HepG2 (cell line): ENCODE results near the gene GRAMD4. TPM values are rescaled to one million over a fixed set of nuclear protein-coding genes. Genes with fewer than 3 reads are reported as not detected.

Experiments
- ATAC-seq: fragments of 200-7000 bp; cut with Tn5 transposase; 3 replicates; pipeline ENCODE4 v1.9.1; 2020; ENCODE audit warnings: mild to moderate bottlenecking, moderate library complexity
- BruUV-seq: library from RNA; stranded (reverse); fragments of 400-500 nt; replicated peaks from 2 replicates; lab custom pipeline; 2021; lab: Mats Ljungman, UMichigan
- CTCF ChIA-PET: fragments of 300-600 bp; formaldehyde crosslinking; extraction: SDS; loops from one replicate; lab custom pipeline; 2021; ENCODE audit warnings: low total read pairs, inconsistent platforms, low intra/inter-chr PET ratio; lab: Yijun Ruan, JAX
- POLR2A ChIA-PET: fragments of 350-600 bp; sonication (Branson Sonifier 250); formaldehyde crosslinking; loops from one replicate; lab custom pipeline; 2020; ENCODE audit warnings: antibody characterized with exemption, inconsistent platforms; lab: Yijun Ruan, JAX
- DNase-seq: peaks from one replicate; pipeline ENCODE4 v3.0.0-alpha.2; 2015; ENCODE audit warnings: low spot score
- FAIRE-seq: peaks from 3 replicates; lab custom pipeline; 2011; peaks lifted over from hg19 to GRCh38; lab: Jason Lieb, UNC
- H2AFZ ChIP-seq: one replicate; pipeline ENCODE4 v1.6.1; 2011; ENCODE audit warnings: low read length, inconsistent platforms
- H3K27ac ChIP-seq: fragments of 300-600 bp; 3 replicates; pipeline ENCODE4 v1.8.0; 2011; ENCODE audit warnings: mixed run types, mild to moderate bottlenecking, mixed read lengths, low read length, inconsistent platforms; ENCODE audit not compliant: insufficient read depth; ENCODE audit errors: extremely low read length
- H3K27me3 ChIP-seq, 2 experiments: fragments of 200-600 bp in 1 of 2; 2 replicates in 1 of 2; 3 replicates in 1 of 2; pipeline versions ENCODE4 v1.6.0 to v1.8.0; 2011; ENCODE audit warnings: low read length in 2 of 2, mild to moderate bottlenecking in 2 of 2, moderate library complexity in 2 of 2, inconsistent platforms in 1 of 2; ENCODE audit not compliant: insufficient read depth in 2 of 2, control insufficient read depth in 1 of 2
- H3K36me3 ChIP-seq, 2 experiments: fragments of 200-600 bp in 1 of 2; replicated peaks in 1 of 2; 2 replicates in 1 of 2; 3 replicates in 1 of 2; pipeline versions ENCODE4 v1.5.1 to v1.8.0; 2011; ENCODE audit warnings: low read length in 2 of 2, inconsistent platforms in 1 of 2; ENCODE audit not compliant: insufficient read depth in 2 of 2, control insufficient read depth in 1 of 2
- H3K4me1 ChIP-seq: 2 replicates; pipeline ENCODE4 v1.5.1; 2012; ENCODE audit warnings: low read length, inconsistent platforms; ENCODE audit not compliant: insufficient read depth
- H3K4me2 ChIP-seq: 2 replicates; pipeline ENCODE4 v1.6.0; 2011; ENCODE audit warnings: low read depth, low read length, inconsistent platforms
- H3K4me3 ChIP-seq, 3 experiments: fragments of 200-600 bp in 1 of 3; sonication (generic), shearing (Covaris generic) in 1 of 3; replicated peaks in 1 of 3; 2 replicates each; pipeline ENCODE4 v1.5.1; 2011 to 2016; ENCODE audit warnings: low read length in 3 of 3, inconsistent platforms in 2 of 3, low read depth in 2 of 3, mild to moderate bottlenecking in 2 of 3, control low read depth in 1 of 3, mixed read lengths in 1 of 3; ENCODE audit not compliant: insufficient read depth in 1 of 3
- H3K79me2 ChIP-seq: one replicate; pipeline ENCODE4 v1.6.1; 2011; ENCODE audit warnings: low read length, inconsistent platforms; ENCODE audit not compliant: insufficient read depth
- H3K9ac ChIP-seq: 2 replicates; pipeline ENCODE4 v1.6.0; 2011; ENCODE audit warnings: mild to moderate bottlenecking, low read depth, low read length, inconsistent platforms; ENCODE audit not compliant: insufficient read depth
- H3K9me3 ChIP-seq: 2 replicates; pipeline ENCODE4 v1.5.1; 2012; ENCODE audit warnings: mild to moderate bottlenecking, low read length
- H4K20me1 ChIP-seq: 2 replicates; pipeline ENCODE4 v1.6.0; 2011; ENCODE audit warnings: inconsistent platforms, mild to moderate bottlenecking, low read length, moderate library complexity; ENCODE audit not compliant: insufficient read depth
- ADNP ChIP-seq: sonication (generic); formaldehyde crosslinking; IDR thresholded peaks from 2 replicates; pipeline ENCODE4 v1.4.0; 2020; ENCODE audit warnings: missing genetic modification reagents
- BHLHE40 ChIP-seq: IDR thresholded peaks from 2 replicates; pipeline ENCODE4 v1.6.1; 2011; ENCODE audit warnings: low read length, improper control_type of control experiment
- DRAP1 ChIP-seq: IDR thresholded peaks from 2 replicates; pipeline ENCODE4 v1.6.1; 2016; ENCODE audit warnings: missing genetic modification reagents, missing compliant biosample characterization
- ELF1 ChIP-seq: sonication (generic); formaldehyde crosslinking; IDR thresholded peaks from 2 replicates; pipeline ENCODE4 v1.4.0; 2020; ENCODE audit warnings: missing genetic modification reagents
- FIP1L1 ChIP-seq: fragments of 200-400 bp; formaldehyde crosslinking; IDR thresholded peaks from 2 replicates; pipeline ENCODE4 v1.6.1; 2018; ENCODE audit warnings: low read depth, mild to moderate bottlenecking, low read length, moderate library complexity, borderline replicate concordance; ENCODE audit not compliant: insufficient read depth
- HNRNPUL1 ChIP-seq: fragments of 200-400 bp; formaldehyde crosslinking; IDR thresholded peaks from 2 replicates; pipeline ENCODE4 v1.6.1; 2017; ENCODE audit warnings: low read depth, mild to moderate bottlenecking, low read length, moderate library complexity
- SCMH1 ChIP-seq: sonication (generic); formaldehyde crosslinking; IDR thresholded peaks from 2 replicates; pipeline ENCODE4 v1.9.0; 2021; ENCODE audit warnings: missing genetic modification reagents, mild to moderate bottlenecking, borderline replicate concordance
- SMC3 ChIP-seq: IDR thresholded peaks from 2 replicates; pipeline ENCODE4 v1.6.1; 2011; ENCODE audit warnings: low read length, improper control_type of control experiment
- TBL1XR1 ChIP-seq: fragments of 150-350 bp; IDR thresholded peaks from 2 replicates; pipeline ENCODE4 v1.6.1; 2014; ENCODE audit warnings: borderline replicate concordance, low read length; ENCODE audit not compliant: partially characterized antibody
- TCF12 ChIP-seq, 2 experiments: fragments of 450-650 bp in 1 of 2; sonication (generic) in 1 of 2; formaldehyde crosslinking in 1 of 2; IDR thresholded peaks; 2 replicates each; pipeline versions ENCODE4 v1.6.1 to v1.8.0; 2017 to 2022; ENCODE audit warnings: antibody characterized with exemption in 1 of 2, mild to moderate bottlenecking in 1 of 2, missing genetic modification reagents in 1 of 2, moderate library complexity in 1 of 2
- ZFY ChIP-seq: sonication (generic); formaldehyde crosslinking; IDR thresholded peaks from 2 replicates; pipeline ENCODE4 v1.4.0; 2020; ENCODE audit warnings: missing genetic modification reagents
- ZFYVE20 ChIP-seq: sonication (generic); formaldehyde crosslinking; IDR thresholded peaks from 2 replicates; pipeline ENCODE4 v1.8.0; 2023; ENCODE audit warnings: low read depth, mild to moderate bottlenecking, moderate library complexity, missing genetic modification reagents, borderline replicate concordance
- ZNF253 ChIP-seq: sonication (generic); formaldehyde crosslinking; IDR thresholded peaks from 2 replicates; pipeline ENCODE4 v1.8.0; 2022; ENCODE audit warnings: mild to moderate bottlenecking, missing genetic modification reagents, borderline replicate concordance
- ZNF646 ChIP-seq: sonication (generic); formaldehyde crosslinking; IDR thresholded peaks from 2 replicates; pipeline ENCODE4 v1.9.0; 2021; ENCODE audit warnings: mild to moderate bottlenecking, missing genetic modification reagents
- WGBS: methylation state at CpG from one replicate; pipeline ENCODE4 v1.1.6; 2017; ENCODE audit warnings: low lambda C conversion rate; 5-methylcytosine and 5-hydroxymethylcytosine counted together
- in situ Hi-C: cut with HindIII; loops from 2 replicates; pipeline ENCODE4 v1.10.0; 2017; ENCODE audit warnings: low pct_unique_long_range_greater_than_20kb; ENCODE audit not compliant: extremely low pct_ligation_motif_present
- intact Hi-C: fragments of 100-400 bp; cut with micrococcal nuclease; formaldehyde crosslinking; loops from one replicate; pipeline ENCODE4 v1.10.0; 2022; ENCODE audit not compliant: unreplicated experiment
- polyA plus RNA-seq, 8 experiments: library from polyadenylated mRNA; depleted of rRNA in 3 of 8; stranded (reverse) in 7 of 8; unstranded in 1 of 8; fragments of >200 nt; fragmentation: Illumina TruSeq in 4 of 8; extraction: Trizol in 4 of 8; gene quantifications; 2 replicates each; pipeline versions ENCODE4 v1.2.1 to v1.2.3, GENCODE V29; 2011 to 2016; ENCODE audit warnings: low read depth in 4 of 8, missing spikeins in 1 of 8, mixed read lengths in 1 of 8; ENCODE audit not compliant: insufficient read depth in 1 of 8
- total RNA-seq, 5 experiments: library from RNA; depleted of rRNA; stranded (reverse); fragments of >200 nt; fragmentation: Illumina TruSeq; extraction: Trizol; gene quantifications; 2 replicates each; pipeline ENCODE4 v1.2.3, GENCODE V29; 2016; ENCODE audit warnings: low read depth in 1 of 5
- TF ChIP-seq, protein P1 (sequence below): sonication (generic); formaldehyde crosslinking; IDR thresholded peaks from 2 replicates; pipeline ENCODE4 v1.5.1; 2020; ENCODE audit warnings: missing genetic modification reagents, mild to moderate bottlenecking, borderline replicate concordance

The GRAMD4 gene
- total and polyA plus RNA-seq, 2 of the 13 experiments (the other 11 are each of a cell fraction or from before 2014, with no cell fraction given) = 15.2 to 15.7 TPM

- H3K79me2 ChIP-seq = no peaks in the 10 kb centered on the region
- no peak overlapping the region for H2AFZ ChIP-seq
- 57% methylated on average over 24 of the region's 25 CpGs for WGBS
- CTCF ChIA-PET = no interaction called here
- ATAC-seq (no peak), DNase-seq (no peak), FAIRE-seq (no peak)
- intact Hi-C loops = loop anchor here (5.0 kb wide), 1 partner anchor 72 kb away; no protein-coding TSS in a partner anchor
- H3K9ac ChIP-seq = no peak overlapping the region; the same call in 1 of the 2 replicates
- no TSS peak for BruUV-seq
- no peaks in the 10 kb centered on the region for H3K27me3 ChIP-seq
- H3K4me1 ChIP-seq = peaks cover 68% of the 10 kb centered on the region
- no peak overlapping the region for H3K27ac ChIP-seq
- no peaks in the 10 kb centered on the region for H4K20me1 ChIP-seq
- no peaks in the 10 kb centered on the region for H3K9me3 ChIP-seq
- no peak overlapping the region for H3K4me2 ChIP-seq
- POLR2A ChIA-PET = interaction anchor here (0.6 kb wide), 1 partner anchor 82 kb away, joined by 3 read pairs; no protein-coding TSS in a partner anchor
- H3K36me3 ChIP-seq = 0 out of 5 replicates have a peak, but pooled peaks cover 0 to 3% of the 10 kb centered on the region in 2 experiments
- no peak overlapping the region for H3K4me3 ChIP-seq
- in situ Hi-C loops = loop anchor here (25.0 kb wide), 1 partner anchor 87 kb away; no protein-coding TSS in a partner anchor
- no peak for TF ChIP-seq ZNF646 (CRISPR knock-in tag)
- TF ChIP-seq SMC3 = no peak
- no peak for TF ChIP-seq FIP1L1
- TF ChIP-seq ZFY = no peak
- no peak for TF ChIP-seq BHLHE40
- no peak for TF ChIP-seq HNRNPUL1
- no peak for TF ChIP-seq TBL1XR1
- no peak for TF ChIP-seq ELF1 (CRISPR knock-in tag)
- TF ChIP-seq ZFYVE20 (CRISPR knock-in tag) = no peak
- TF ChIP-seq ADNP = no peak
- no peak for TF ChIP-seq SCMH1
- TF ChIP-seq, protein P1, sequence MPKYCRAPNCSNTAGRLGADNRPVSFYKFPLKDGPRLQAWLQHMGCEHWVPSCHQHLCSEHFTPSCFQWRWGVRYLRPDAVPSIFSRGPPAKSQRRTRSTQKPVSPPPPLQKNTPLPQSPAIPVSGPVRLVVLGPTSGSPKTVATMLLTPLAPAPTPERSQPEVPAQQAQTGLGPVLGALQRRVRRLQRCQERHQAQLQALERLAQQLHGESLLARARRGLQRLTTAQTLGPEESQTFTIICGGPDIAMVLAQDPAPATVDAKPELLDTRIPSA (CRISPR knock-in tag) = no peak
- TF ChIP-seq ZNF253 (CRISPR knock-in tag) = no peak
- no peak for TF ChIP-seq TCF12 (IDR thresholded peaks at IDR 0.05)
- no peak for TF ChIP-seq TCF12 (CRISPR knock-in tag; IDR thresholded peaks at IDR 0.05)
- TF ChIP-seq DRAP1 (CRISPR knock-in tag) = no peak
Measured at GRCh38 chr22:46649141-46650077, 29.2 kb downstream of the GRAMD4 start.
